HEK293 (cell line): Measurements from ENCODE around the gene RNF34.

ENCODE experiments used
- CTCF ChIA-PET: fragments of 350-600 bp; formaldehyde crosslinking; extraction: SDS; loops from one replicate; lab custom pipeline; 2021; ENCODE audit warnings: antibody characterized with exemption; lab: Yijun Ruan, JAX
- POLR2A ChIA-PET: fragments of 300-600 bp; formaldehyde crosslinking; extraction: SDS; loops from one replicate; lab custom pipeline; 2020; ENCODE audit warnings: antibody characterized with exemption, inconsistent platforms; lab: Yijun Ruan, JAX
- H3K27ac ChIP-seq: fragments of 200-500 bp; sonication (Bioruptor generic); 2 replicates; pipeline ENCODE4 v1.5.1; 2014; ENCODE audit warnings: low read depth, low read length, control low read depth, inconsistent platforms; ENCODE audit errors: extremely low read depth
- H3K36me3 ChIP-seq, 2 experiments: fragments of 200-500 bp in 1 of 2; sonication (Bioruptor generic) in 1 of 2; 1 replicate in 1 of 2; 2 replicates in 1 of 2; pipeline ENCODE4 v1.5.1; 2014 to 2017; ENCODE audit warnings: inconsistent platforms in 2 of 2, low read length in 2 of 2; ENCODE audit not compliant: control insufficient read depth in 2 of 2, insufficient read depth in 1 of 2
- H3K4me1 ChIP-seq: fragments of 200-500 bp; sonication (Bioruptor generic); 2 replicates; pipeline ENCODE4 v1.5.1; 2014; ENCODE audit warnings: mild to moderate bottlenecking, low read length, inconsistent platforms; ENCODE audit not compliant: control insufficient read depth, insufficient read depth
- H3K4me3 ChIP-seq: 2 replicates; pipeline ENCODE4 v1.5.1; 2011; ENCODE audit warnings: low read depth, mild to moderate bottlenecking, control low read depth, low read length, moderate library complexity
- H3K9me3 ChIP-seq: fragments of 200-500 bp; sonication (Bioruptor generic); 2 replicates; pipeline ENCODE4 v1.5.1; 2014; ENCODE audit warnings: low read depth, low read length, inconsistent platforms; ENCODE audit not compliant: control insufficient read depth, insufficient read depth
- GLIS1 ChIP-seq: fragments of 450-650 bp; formaldehyde crosslinking; IDR thresholded peaks from 2 replicates; pipeline ENCODE4 v1.5.1; 2016; ENCODE audit warnings: missing biosample characterization, missing genetic modification characterization
- INSM2 ChIP-seq: fragments of 450-650 bp; formaldehyde crosslinking; IDR thresholded peaks from 2 replicates; pipeline ENCODE4 v1.5.1; 2016; ENCODE audit warnings: missing biosample characterization, missing genetic modification characterization
- OSR2 ChIP-seq: fragments of 450-650 bp; formaldehyde crosslinking; IDR thresholded peaks from 2 replicates; pipeline ENCODE4 v1.5.1; 2016; ENCODE audit warnings: missing biosample characterization, missing genetic modification characterization
- SP7 ChIP-seq: fragments of 450-650 bp; formaldehyde crosslinking; IDR thresholded peaks from 2 replicates; pipeline ENCODE4 v1.5.1; 2016; ENCODE audit warnings: missing biosample characterization, missing genetic modification characterization
- WT1 ChIP-seq: fragments of 450-650 bp; formaldehyde crosslinking; IDR thresholded peaks from 2 replicates; pipeline ENCODE4 v1.5.1; 2016; ENCODE audit warnings: missing biosample characterization, missing genetic modification characterization
- YY1 ChIP-seq: fragments of 450-650 bp; formaldehyde crosslinking; IDR thresholded peaks from 2 replicates; pipeline ENCODE4 v1.5.1; 2018; ENCODE audit warnings: missing biosample characterization, missing genetic modification characterization
- ZBTB48 ChIP-seq: fragments of 450-650 bp; formaldehyde crosslinking; IDR thresholded peaks from 2 replicates; pipeline ENCODE4 v1.5.1; 2016; ENCODE audit warnings: missing biosample characterization, missing genetic modification characterization
- ZNF132 ChIP-seq: fragments of 450-650 bp; formaldehyde crosslinking; IDR thresholded peaks from 2 replicates; pipeline ENCODE4 v1.5.1; 2017; ENCODE audit warnings: missing biosample characterization, missing genetic modification characterization, borderline replicate concordance
- ZNF174 ChIP-seq: fragments of 450-650 bp; formaldehyde crosslinking; IDR thresholded peaks from 2 replicates; pipeline ENCODE4 v1.5.0; 2017; ENCODE audit warnings: missing biosample characterization, mild to moderate bottlenecking, missing genetic modification characterization
- ZNF221 ChIP-seq: fragments of 450-650 bp; formaldehyde crosslinking; IDR thresholded peaks from 2 replicates; pipeline ENCODE4 v1.5.1; 2017; ENCODE audit warnings: missing biosample characterization, missing genetic modification characterization, borderline replicate concordance
- ZNF324 ChIP-seq: fragments of 450-650 bp; formaldehyde crosslinking; IDR thresholded peaks from 2 replicates; pipeline ENCODE4 v1.5.1; 2016; ENCODE audit warnings: missing biosample characterization, missing genetic modification characterization
- ZNF580 ChIP-seq: fragments of 450-650 bp; formaldehyde crosslinking; IDR thresholded peaks from 2 replicates; pipeline ENCODE4 v1.5.1; 2016; ENCODE audit warnings: missing biosample characterization, missing genetic modification characterization
- ZNF621 ChIP-seq: fragments of 450-650 bp; formaldehyde crosslinking; IDR thresholded peaks from 2 replicates; pipeline ENCODE4 v1.5.1; 2017; ENCODE audit warnings: missing biosample characterization, missing genetic modification characterization
- ZNF76 ChIP-seq: fragments of 450-650 bp; formaldehyde crosslinking; IDR thresholded peaks from 2 replicates; pipeline ENCODE4; 2016; ENCODE audit warnings: low read depth, missing biosample characterization, missing genetic modification characterization, borderline replicate concordance
- ZNF837 ChIP-seq: fragments of 450-650 bp; formaldehyde crosslinking; IDR thresholded peaks from 2 replicates; pipeline ENCODE4 v1.5.1; 2016; ENCODE audit warnings: missing biosample characterization, missing genetic modification characterization
- ZSCAN30 ChIP-seq: fragments of 450-650 bp; IDR thresholded peaks from 2 replicates; pipeline ENCODE4 v1.5.1; 2018; ENCODE audit warnings: missing biosample characterization, mild to moderate bottlenecking, missing genetic modification characterization, moderate library complexity
- TF ChIP-seq, protein P1 (sequence below): IDR thresholded peaks from 2 replicates; pipeline ENCODE4 v1.6.1; 2011; ENCODE audit warnings: mild to moderate bottlenecking, low read depth, low read length, borderline replicate concordance
- TF ChIP-seq, protein P2 (sequence below): fragments of 450-650 bp; formaldehyde crosslinking; IDR thresholded peaks from 2 replicates; pipeline ENCODE4 v1.5.1; 2017; ENCODE audit warnings: missing biosample characterization, missing genetic modification characterization
- TF ChIP-seq, protein P3 (sequence below): fragments of 450-650 bp; formaldehyde crosslinking; IDR thresholded peaks from 2 replicates; pipeline ENCODE4 v1.5.1; 2017; ENCODE audit warnings: missing biosample characterization, missing genetic modification characterization

The RNF34 gene

DNA sequence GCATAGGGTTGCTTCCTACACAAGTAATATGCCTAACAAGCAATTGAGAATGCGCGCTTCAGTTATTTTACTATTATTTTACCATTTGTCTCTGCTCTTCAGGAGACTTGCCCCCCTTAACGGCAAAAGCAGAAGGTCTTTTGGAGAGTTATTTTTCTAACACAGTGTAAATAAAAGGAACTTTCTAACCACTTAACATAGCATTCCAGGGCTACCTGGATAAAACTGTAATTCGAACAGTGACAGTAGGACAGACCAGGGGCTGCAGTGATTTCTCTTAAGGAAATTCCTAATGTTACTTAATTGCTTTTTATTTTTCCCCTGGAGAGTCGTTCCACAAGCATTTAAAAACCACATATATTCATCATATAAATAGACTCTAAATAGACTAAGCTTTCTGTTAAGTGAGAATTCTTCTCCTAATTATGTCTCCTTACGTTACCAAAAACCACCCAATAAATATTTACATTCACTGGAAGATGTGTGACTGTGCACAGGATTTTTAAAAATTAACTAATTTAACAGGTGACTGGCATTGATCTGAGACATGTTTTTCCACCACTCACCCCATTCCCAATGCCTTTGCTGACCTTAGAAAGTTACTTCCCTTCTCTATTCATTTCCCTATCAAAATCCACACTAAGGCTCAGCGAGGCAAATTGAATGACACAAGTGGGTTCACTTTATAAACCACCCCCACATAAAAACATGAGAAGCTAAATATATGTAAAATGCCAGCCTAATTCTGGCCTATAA, 72.4 kb downstream of the RNF34 start:
- peaks cover 8% of the 10 kb centered on the region for H3K4me1 ChIP-seq
- TF ChIP-seq ZBTB48 (tag by site-specific recombination) (no peak), OSR2 (tag by site-specific recombination) (peak; percentile 61; the same call in 1 of the 2 replicates), ZSCAN30 (tag by site-specific recombination) (no peak), YY1 (tag by site-specific recombination) (no peak), ZNF621 (no peak), ZNF76 (tag by site-specific recombination) (no peak), ZNF837 (tag by site-specific recombination) (no peak), ZNF221 (tag by site-specific recombination) (no peak), INSM2 (tag by site-specific recombination) (no peak), ZNF132 (tag by site-specific recombination) (no peak), GLIS1 (peak; percentile 87), ZNF324 (tag by site-specific recombination) (no peak), ZNF174 (tag by site-specific recombination) (no peak), WT1 (tag by site-specific recombination) (no peak), ZNF580 (tag by site-specific recombination) (no peak), SP7 (tag by site-specific recombination) (no peak)
- TF ChIP-seq, protein P1, sequence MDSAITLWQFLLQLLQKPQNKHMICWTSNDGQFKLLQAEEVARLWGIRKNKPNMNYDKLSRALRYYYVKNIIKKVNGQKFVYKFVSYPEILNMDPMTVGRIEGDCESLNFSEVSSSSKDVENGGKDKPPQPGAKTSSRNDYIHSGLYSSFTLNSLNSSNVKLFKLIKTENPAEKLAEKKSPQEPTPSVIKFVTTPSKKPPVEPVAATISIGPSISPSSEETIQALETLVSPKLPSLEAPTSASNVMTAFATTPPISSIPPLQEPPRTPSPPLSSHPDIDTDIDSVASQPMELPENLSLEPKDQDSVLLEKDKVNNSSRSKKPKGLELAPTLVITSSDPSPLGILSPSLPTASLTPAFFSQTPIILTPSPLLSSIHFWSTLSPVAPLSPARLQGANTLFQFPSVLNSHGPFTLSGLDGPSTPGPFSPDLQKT = no peak
- TF ChIP-seq, protein P2, sequence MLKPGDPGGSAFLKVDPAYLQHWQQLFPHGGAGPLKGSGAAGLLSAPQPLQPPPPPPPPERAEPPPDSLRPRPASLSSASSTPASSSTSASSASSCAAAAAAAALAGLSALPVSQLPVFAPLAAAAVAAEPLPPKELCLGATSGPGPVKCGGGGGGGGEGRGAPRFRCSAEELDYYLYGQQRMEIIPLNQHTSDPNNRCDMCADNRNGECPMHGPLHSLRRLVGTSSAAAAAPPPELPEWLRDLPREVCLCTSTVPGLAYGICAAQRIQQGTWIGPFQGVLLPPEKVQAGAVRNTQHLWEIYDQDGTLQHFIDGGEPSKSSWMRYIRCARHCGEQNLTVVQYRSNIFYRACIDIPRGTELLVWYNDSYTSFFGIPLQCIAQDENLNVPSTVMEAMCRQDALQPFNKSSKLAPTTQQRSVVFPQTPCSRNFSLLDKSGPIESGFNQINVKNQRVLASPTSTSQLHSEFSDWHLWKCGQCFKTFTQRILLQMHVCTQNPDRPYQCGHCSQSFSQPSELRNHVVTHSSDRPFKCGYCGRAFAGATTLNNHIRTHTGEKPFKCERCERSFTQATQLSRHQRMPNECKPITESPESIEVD (tag by site-specific recombination) = peak; percentile 49; the same call in 1 of the 2 replicates
- TF ChIP-seq, protein P3, sequence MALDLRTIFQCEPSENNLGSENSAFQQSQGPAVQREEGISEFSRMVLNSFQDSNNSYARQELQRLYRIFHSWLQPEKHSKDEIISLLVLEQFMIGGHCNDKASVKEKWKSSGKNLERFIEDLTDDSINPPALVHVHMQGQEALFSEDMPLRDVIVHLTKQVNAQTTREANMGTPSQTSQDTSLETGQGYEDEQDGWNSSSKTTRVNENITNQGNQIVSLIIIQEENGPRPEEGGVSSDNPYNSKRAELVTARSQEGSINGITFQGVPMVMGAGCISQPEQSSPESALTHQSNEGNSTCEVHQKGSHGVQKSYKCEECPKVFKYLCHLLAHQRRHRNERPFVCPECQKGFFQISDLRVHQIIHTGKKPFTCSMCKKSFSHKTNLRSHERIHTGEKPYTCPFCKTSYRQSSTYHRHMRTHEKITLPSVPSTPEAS (tag by site-specific recombination) = no peak
- H3K9me3 ChIP-seq = no peaks in the 10 kb centered on the region
- H3K36me3 ChIP-seq = no peaks in the 10 kb centered on the region
- CTCF ChIA-PET = interaction anchor here (0.6 kb wide), 1 partner anchor 389 kb away, joined by 3 read pairs; no protein-coding TSS in a partner anchor
- POLR2A ChIA-PET = no interaction called here
- H3K4me3 ChIP-seq = no peak overlapping the region
- no peak overlapping the region for H3K27ac ChIP-seq
